Dermis blood vessel endothelial cell (primary cell): ENCODE data around the gene ERRFI1. TPM values are rescaled to one million over a fixed set of nuclear protein-coding genes. Genes with fewer than 3 reads are reported as not detected.

Experiments
- DNase-seq: peaks from one replicate; pipeline ENCODE4 v3.0.0; 2010
- total RNA-seq: library from RNA; depleted of rRNA; stranded (reverse); fragments of >200 nt; gene quantifications from 2 replicates; pipeline ENCODE4 v1.2.3, GENCODE V29; 2014

The ERRFI1 gene
- total RNA-seq, 1 donor from 2014 or later = 50.5 TPM

GRCh38 chr1:8018492-8019228 is 7.4 kb downstream of the ERRFI1 start:
- DNase-seq = no peak

- DNase-seq = no peak
These were observed 8.5 kb downstream of the ERRFI1 start for GRCh38 chr1:8017495-8018197.

GRCh38 chr1:8016895-8017241 is 9.2 kb downstream of the ERRFI1 start:
- DNase-seq = no peak

- DNase-seq = peak; percentile 42
These were observed 9.8 kb downstream of the ERRFI1 start for GRCh38 chr1:8016210-8016894.

GRCh38 chr1:8015809-8016165 is 10.3 kb downstream of the ERRFI1 start:
- DNase-seq = no peak

- DNase-seq = peak; percentile 92
These were observed 10.9 kb downstream of the ERRFI1 start for GRCh38 chr1:8015036-8015808.

GRCh38 chr1:8014381-8014988 is 11.6 kb downstream of the ERRFI1 start:
- no peak for DNase-seq

- no peak for DNase-seq
These were observed 12.3 kb downstream of the ERRFI1 start for GRCh38 chr1:8013800-8014199.

GRCh38 chr1:8013399-8013798 is 12.7 kb downstream of the ERRFI1 start:
- DNase-seq = no peak

- DNase-seq = no peak
These were observed 13.2 kb downstream of the ERRFI1 start for GRCh38 chr1:8012955-8013354.

- no peak for DNase-seq
These were observed 13.9 kb downstream of the ERRFI1 start for GRCh38 chr1:8011923-8012858.

GRCh38 chr1:8011016-8011415 is 15.1 kb downstream of the ERRFI1 start:
- DNase-seq = no peak

- DNase-seq = no peak
These were observed 15.9 kb downstream of the ERRFI1 start for GRCh38 chr1:8010080-8010664.

- no peak for DNase-seq
These were observed 16.8 kb downstream of the ERRFI1 start for GRCh38 chr1:8009043-8010002.

- no peak for DNase-seq
These were observed 19.8 kb downstream of the ERRFI1 start for GRCh38 chr1:8006037-8006963.

GRCh38 chr1:8004803-8005573 is 21.1 kb downstream of the ERRFI1 start:
- DNase-seq = peak; percentile 79

- DNase-seq = no peak
These were observed 21.9 kb downstream of the ERRFI1 start for GRCh38 chr1:8004113-8004802.
